Gastroesophageal sphincter (tissue), 3 donors: ENCODE data around the gene GC.

Experiments
- EP300 ChIP-seq: sonication (generic); formaldehyde crosslinking; IDR thresholded peaks from one replicate; pipeline ENCODE4 v1.6.1; 2017; ENCODE audit warnings: antibody characterized with exemption, mild to moderate bottlenecking
- TF ChIP-seq, protein P1 (sequence below), 4 experiments: fragments of 200-600 bp in 2 of 4; fragments of 450-650 bp in 2 of 4; sonication (generic) in 1 of 4; IDR thresholded peaks; one replicate each; pipeline ENCODE4 v1.5.1; 2017 to 2019; ENCODE audit warnings: antibody characterized with exemption in 4 of 4, mild to moderate bottlenecking in 2 of 4, moderate library complexity in 2 of 4

DNA sequence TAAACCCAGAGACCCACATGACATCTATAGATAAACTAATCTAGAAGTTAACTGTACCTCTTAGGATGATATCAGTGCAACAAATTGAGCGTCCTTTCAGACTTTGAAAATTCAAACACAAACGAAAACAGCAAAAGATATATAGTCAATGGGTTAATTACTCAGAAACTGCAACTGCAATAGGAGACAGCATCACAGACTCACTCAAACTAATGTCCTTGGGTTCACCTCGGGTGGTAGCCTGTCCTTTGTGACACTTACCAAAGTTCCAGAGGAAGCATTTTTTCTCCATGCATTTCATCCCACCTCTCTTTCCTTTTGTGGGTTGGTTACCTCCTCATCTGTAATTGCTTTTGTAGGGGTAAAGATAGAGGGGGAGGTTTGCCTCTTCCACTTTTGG is 9.7 kb downstream of the GC start:
- TF ChIP-seq, protein P1, sequence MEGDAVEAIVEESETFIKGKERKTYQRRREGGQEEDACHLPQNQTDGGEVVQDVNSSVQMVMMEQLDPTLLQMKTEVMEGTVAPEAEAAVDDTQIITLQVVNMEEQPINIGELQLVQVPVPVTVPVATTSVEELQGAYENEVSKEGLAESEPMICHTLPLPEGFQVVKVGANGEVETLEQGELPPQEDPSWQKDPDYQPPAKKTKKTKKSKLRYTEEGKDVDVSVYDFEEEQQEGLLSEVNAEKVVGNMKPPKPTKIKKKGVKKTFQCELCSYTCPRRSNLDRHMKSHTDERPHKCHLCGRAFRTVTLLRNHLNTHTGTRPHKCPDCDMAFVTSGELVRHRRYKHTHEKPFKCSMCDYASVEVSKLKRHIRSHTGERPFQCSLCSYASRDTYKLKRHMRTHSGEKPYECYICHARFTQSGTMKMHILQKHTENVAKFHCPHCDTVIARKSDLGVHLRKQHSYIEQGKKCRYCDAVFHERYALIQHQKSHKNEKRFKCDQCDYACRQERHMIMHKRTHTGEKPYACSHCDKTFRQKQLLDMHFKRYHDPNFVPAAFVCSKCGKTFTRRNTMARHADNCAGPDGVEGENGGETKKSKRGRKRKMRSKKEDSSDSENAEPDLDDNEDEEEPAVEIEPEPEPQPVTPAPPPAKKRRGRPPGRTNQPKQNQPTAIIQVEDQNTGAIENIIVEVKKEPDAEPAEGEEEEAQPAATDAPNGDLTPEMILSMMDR (IDR thresholded peaks at IDR 0.05) = no peak
- no peak for TF ChIP-seq EP300
